Measurements from ENCODE around the gene GALT. TPM values are rescaled to one million over a fixed set of nuclear protein-coding genes. Genes with fewer than 3 reads are reported as not detected.

GALT gene
- total and polyA plus RNA-seq, 2 of the 13 experiments (the other 11 are each of a cell fraction or from before 2014, with no cell fraction given): 40.4 to 46.3 TPM

DNA sequence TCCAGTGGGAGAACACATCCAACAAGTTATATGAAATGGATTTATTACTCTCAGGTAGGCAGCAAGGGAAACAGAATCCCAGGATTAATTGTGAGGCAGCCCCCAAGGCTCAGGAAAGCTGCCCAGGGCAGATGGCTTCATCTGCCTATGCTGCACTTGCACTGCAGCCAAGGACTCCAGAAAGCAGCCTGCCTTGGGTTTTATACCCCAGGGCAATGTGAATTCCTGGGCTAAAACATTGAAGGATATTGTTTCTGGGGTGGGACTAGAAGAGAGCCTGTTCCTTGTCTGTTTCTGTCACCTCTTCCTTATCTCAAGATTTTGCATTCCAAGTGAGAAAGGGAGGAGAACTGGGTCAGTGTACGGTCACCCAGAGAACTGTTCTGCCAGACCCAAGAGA lies 24.8 kb downstream of the GALT start:
- ChIA-PET POLR2A (no interaction called here), CTCF (ENCODE audit: low intra/inter-chr PET ratio, low total read pairs) (no interaction called here)
- ATAC-seq (no peak), FAIRE-seq (no peak), DNase-seq (ENCODE audit: low spot score) (no peak)
- H3K27ac ChIP-seq (ENCODE audit: extremely low read length, insufficient read depth, low read length): no peak overlapping the region
- no peak overlapping the region for H3K9ac ChIP-seq (ENCODE audit: insufficient read depth, low read depth, low read length)
- TF ChIP-seq ATF1 (CRISPR knock-in tag; IDR thresholded peaks at IDR 0.05): no peak
- no peak for TF ChIP-seq ZNF451 (CRISPR knock-in tag; IDR thresholded peaks at IDR 0.05)
- TF ChIP-seq, protein P1, sequence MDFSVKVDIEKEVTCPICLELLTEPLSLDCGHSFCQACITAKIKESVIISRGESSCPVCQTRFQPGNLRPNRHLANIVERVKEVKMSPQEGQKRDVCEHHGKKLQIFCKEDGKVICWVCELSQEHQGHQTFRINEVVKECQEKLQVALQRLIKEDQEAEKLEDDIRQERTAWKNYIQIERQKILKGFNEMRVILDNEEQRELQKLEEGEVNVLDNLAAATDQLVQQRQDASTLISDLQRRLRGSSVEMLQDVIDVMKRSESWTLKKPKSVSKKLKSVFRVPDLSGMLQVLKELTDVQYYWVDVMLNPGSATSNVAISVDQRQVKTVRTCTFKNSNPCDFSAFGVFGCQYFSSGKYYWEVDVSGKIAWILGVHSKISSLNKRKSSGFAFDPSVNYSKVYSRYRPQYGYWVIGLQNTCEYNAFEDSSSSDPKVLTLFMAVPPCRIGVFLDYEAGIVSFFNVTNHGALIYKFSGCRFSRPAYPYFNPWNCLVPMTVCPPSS (IDR thresholded peaks at IDR 0.05): no peak
- TF ChIP-seq, protein P2, sequence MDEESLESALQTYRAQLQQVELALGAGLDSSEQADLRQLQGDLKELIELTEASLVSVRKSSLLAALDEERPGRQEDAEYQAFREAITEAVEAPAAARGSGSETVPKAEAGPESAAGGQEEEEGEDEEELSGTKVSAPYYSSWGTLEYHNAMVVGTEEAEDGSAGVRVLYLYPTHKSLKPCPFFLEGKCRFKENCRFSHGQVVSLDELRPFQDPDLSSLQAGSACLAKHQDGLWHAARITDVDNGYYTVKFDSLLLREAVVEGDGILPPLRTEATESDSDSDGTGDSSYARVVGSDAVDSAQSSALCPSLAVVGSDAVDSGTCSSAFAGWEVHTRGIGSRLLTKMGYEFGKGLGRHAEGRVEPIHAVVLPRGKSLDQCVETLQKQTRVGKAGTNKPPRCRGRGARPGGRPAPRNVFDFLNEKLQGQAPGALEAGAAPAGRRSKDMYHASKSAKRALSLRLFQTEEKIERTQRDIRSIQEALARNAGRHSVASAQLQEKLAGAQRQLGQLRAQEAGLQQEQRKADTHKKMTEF (CRISPR knock-in tag; IDR thresholded peaks at IDR 0.05): no peak
- TF ChIP-seq NFKBIZ (CRISPR knock-in tag; IDR thresholded peaks at IDR 0.05): no peak
- no peak for TF ChIP-seq ZBTB20 (CRISPR knock-in tag; IDR thresholded peaks at IDR 0.05; ENCODE audit: borderline replicate concordance, low read depth)
- no peak for TF ChIP-seq TSC22D2 (CRISPR knock-in tag; IDR thresholded peaks at IDR 0.05; ENCODE audit: borderline replicate concordance)
- TF ChIP-seq ZBTB38 (CRISPR knock-in tag; IDR thresholded peaks at IDR 0.05): no peak
- TF ChIP-seq, protein P3, sequence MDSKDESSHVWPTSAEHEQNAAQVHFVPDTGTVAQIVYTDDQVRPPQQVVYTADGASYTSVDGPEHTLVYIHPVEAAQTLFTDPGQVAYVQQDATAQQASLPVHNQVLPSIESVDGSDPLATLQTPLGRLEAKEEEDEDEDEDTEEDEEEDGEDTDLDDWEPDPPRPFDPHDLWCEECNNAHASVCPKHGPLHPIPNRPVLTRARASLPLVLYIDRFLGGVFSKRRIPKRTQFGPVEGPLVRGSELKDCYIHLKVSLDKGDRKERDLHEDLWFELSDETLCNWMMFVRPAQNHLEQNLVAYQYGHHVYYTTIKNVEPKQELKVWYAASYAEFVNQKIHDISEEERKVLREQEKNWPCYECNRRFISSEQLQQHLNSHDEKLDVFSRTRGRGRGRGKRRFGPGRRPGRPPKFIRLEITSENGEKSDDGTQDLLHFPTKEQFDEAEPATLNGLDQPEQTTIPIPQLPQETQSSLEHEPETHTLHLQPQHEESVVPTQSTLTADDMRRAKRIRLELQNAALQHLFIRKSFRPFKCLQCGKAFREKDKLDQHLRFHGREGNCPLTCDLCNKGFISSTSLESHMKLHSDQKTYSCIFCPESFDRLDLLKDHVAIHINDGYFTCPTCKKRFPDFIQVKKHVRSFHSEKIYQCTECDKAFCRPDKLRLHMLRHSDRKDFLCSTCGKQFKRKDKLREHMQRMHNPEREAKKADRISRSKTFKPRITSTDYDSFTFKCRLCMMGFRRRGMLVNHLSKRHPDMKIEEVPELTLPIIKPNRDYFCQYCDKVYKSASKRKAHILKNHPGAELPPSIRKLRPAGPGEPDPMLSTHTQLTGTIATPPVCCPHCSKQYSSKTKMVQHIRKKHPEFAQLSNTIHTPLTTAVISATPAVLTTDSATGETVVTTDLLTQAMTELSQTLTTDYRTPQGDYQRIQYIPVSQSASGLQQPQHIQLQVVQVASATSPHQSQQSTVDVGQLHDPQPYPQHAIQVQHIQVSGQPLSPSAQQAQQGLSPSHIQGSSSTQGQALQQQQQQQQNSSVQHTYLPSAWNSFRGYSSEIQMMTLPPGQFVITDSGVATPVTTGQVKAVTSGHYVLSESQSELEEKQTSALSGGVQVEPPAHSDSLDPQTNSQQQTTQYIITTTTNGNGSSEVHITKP (CRISPR knock-in tag; IDR thresholded peaks at IDR 0.05; ENCODE audit: low read depth): no peak
- no peak for TF ChIP-seq ZNF333 (CRISPR knock-in tag; IDR thresholded peaks at IDR 0.05; ENCODE audit: borderline replicate concordance)
- TF ChIP-seq, protein P4, sequence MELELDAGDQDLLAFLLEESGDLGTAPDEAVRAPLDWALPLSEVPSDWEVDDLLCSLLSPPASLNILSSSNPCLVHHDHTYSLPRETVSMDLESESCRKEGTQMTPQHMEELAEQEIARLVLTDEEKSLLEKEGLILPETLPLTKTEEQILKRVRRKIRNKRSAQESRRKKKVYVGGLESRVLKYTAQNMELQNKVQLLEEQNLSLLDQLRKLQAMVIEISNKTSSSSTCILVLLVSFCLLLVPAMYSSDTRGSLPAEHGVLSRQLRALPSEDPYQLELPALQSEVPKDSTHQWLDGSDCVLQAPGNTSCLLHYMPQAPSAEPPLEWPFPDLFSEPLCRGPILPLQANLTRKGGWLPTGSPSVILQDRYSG (CRISPR knock-in tag; IDR thresholded peaks at IDR 0.05): no peak
- no peak for TF ChIP-seq KAT7 (CRISPR knock-in tag; IDR thresholded peaks at IDR 0.05; ENCODE audit: borderline replicate concordance)
- no peak for TF ChIP-seq ATAD3A (CRISPR knock-in tag; IDR thresholded peaks at IDR 0.05)
- TF ChIP-seq ZNF558 (CRISPR knock-in tag; IDR thresholded peaks at IDR 0.05; ENCODE audit: borderline replicate concordance): no peak
- 40% methylated on average over 1 of the region's 1 CpG for WGBS (ENCODE audit: low lambda C conversion rate)
- H3K27me3 ChIP-seq (ENCODE audit: control insufficient read depth in 1 of 2, insufficient read depth in 2 of 2, low read length in 2 of 2): no peaks in the 10 kb centered on the region
- no peaks in the 10 kb centered on the region for H4K20me1 ChIP-seq (ENCODE audit: insufficient read depth, low read length)
- no peaks in the 10 kb centered on the region for H3K36me3 ChIP-seq (replicated peaks in 1 of 2; ENCODE audit: control insufficient read depth in 1 of 2, insufficient read depth in 2 of 2, low read length in 2 of 2)
- in situ Hi-C loops (cut with HindIII; ENCODE audit: extremely low pct_ligation_motif_present, low pct_unique_long_range_greater_than_20kb) (no loop called here), intact Hi-C loops (cut with micrococcal nuclease; ENCODE audit: unreplicated experiment) (no loop called here)
- H3K4me3 ChIP-seq (replicated peaks in 1 of 3; ENCODE audit: insufficient read depth in 1 of 3, low read depth in 2 of 3, low read length in 3 of 3): no peak overlapping the region
- no TSS peak for BruUV-seq (replicated peaks)
- H3K79me2 ChIP-seq (ENCODE audit: insufficient read depth, low read length): no peaks in the 10 kb centered on the region
- H3K4me2 ChIP-seq (ENCODE audit: low read depth, low read length): no peak overlapping the region
- peaks cover 6% of the 10 kb centered on the region; the same call in 1 of the 2 replicates for H3K4me1 ChIP-seq (ENCODE audit: insufficient read depth, low read length)
- no peaks in the 10 kb centered on the region for H3K9me3 ChIP-seq (ENCODE audit: low read length)
- no peak overlapping the region for H2AFZ ChIP-seq (ENCODE audit: low read length)

Data from HepG2 (cell line).